Measurements from ENCODE around the gene FATE1. TPM values are rescaled to one million over a fixed set of nuclear protein-coding genes. Genes with fewer than 3 reads are reported as not detected.

FATE1 gene
- total RNA-seq, 1 experiment from 2014 or later: not detected

GRCh38 chrX:151704041-151704663 lies 11.7 kb upstream of the FATE1 start:
- DNase-seq (ENCODE audit: low read depth): no peak

- no peak for DNase-seq (ENCODE audit: low read depth)
Measured at GRCh38 chrX:151708821-151709220, 7.0 kb upstream of the FATE1 start.

DNA sequence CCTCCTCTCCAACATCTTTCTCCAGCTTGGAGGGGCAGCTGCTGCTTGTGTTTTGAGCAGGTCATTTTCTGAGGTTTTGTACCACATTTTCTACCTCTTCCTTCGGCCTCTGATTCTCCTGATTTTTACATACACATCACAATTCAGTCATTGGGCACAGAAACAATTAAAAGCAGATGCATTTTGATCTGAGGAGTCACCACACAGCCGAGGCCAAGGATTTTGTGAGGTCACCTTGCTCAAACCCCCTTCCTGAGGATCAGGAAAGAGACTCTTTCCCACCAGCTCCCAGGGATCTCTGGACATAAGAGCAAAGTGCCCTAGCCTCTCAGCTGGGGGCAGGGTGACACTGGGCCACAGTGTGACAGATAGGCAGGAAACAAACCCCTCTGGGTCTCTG lies 5.4 kb upstream of the FATE1 start:
- DNase-seq (ENCODE audit: low read depth): no peak

DNA sequence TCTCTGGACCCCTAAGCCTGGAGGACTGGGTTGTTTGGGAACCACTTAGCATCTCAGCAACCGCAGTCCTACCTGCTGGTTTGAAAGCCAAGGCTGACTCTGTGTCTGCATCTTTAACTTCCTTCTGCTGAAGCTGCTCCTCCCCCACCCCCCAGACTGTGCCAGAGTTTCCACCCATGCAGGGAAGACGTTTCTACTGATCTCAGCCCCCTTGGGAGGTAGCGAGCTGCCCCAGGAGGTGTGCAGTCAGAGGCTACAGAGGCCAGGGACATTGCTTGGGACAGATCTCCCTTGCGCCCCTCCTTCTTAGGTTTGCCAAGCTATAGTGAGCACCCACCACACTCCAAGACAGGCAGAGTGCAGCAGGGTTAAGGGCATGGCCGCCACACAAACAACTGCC lies 4.7 kb upstream of the FATE1 start:
- no peak for DNase-seq (ENCODE audit: low read depth)

DNA sequence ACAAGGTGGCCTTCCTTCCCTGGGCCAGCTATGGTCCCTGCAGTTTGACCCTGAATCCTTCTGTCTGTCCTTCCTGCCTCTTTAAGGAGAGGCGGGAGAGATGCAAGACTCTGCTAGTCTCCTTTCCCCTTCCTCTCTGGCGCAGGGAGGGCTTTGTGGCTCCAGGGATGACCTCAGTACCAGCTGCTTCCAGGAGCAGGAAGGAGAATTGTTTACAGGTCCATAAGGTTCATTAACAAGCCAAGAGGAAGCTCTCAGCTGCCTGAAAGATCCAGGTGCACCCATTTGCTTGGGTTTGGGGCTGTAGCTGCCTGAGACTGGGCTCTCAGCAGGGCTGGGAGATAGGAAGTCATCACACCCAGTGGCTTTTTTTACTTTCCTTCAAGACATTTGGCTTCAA lies 4.0 kb upstream of the FATE1 start:
- no peak for DNase-seq (ENCODE audit: low read depth)

- DNase-seq (ENCODE audit: low read depth): no peak
Measured at GRCh38 chrX:151712253-151712652, 3.6 kb upstream of the FATE1 start.

- peak; percentile 21 for DNase-seq (ENCODE audit: low read depth)
Measured at GRCh38 chrX:151713849-151714248, 2.0 kb upstream of the FATE1 start.

- no peak for DNase-seq (ENCODE audit: low read depth)
Measured at GRCh38 chrX:151714362-151714761, 1.5 kb upstream of the FATE1 start.

DNA sequence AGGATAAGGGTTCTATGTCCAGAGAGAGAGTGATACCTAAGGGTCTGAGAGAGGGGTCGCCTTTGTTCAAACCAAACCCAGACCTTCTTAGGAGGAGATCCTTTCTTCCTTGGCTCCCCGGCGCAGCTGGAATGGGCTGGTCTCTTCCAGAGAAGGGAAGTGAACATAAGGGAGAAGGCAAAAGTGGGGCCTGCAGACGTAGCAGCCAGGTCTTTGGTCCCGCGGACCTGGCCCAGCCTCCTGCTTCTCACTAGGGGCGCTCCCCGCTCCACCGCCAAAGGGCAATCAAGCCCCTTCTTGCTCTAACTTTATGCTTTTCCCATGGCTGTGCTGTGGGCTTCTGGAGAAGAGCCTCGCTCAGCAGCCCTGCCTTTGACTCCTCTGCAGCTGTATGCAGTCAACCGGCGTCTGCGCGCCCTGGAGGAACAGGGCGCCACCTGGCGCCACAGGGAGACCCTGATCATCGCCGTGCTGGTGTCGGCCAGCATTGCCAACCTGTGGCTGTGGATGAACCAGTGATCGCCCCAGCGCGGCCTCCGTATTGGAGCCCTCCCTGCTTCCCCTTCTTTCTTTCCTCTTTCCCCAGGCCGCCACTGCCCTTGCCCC lies 6.5 kb downstream of the FATE1 start:
- no peak for DNase-seq (ENCODE audit: low read depth)

- DNase-seq (ENCODE audit: low read depth): no peak
Measured at GRCh38 chrX:151723156-151723760, 7.4 kb downstream of the FATE1 start.

- DNase-seq (ENCODE audit: low read depth): no peak
Measured at GRCh38 chrX:151724563-151725337, 8.9 kb downstream of the FATE1 start.

DNA sequence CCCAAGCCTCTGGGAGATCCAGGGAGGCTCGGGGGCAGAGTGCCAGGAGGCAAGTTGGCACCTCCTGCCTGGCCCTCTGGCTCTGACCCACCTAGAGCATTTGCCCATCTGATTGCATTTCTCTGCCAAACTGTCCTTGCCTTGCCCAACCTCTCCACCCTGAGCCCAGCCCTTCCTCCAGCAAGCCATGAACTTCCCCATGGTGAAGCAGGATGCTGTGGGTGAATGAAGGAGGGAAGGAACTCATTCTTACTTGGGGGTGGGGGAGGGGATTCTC lies 9.4 kb downstream of the FATE1 start:
- DNase-seq (ENCODE audit: low read depth): no peak

- no peak for DNase-seq (ENCODE audit: low read depth)
Measured at GRCh38 chrX:151726751-151727150, 10.9 kb downstream of the FATE1 start.

- DNase-seq (ENCODE audit: low read depth): no peak
Measured at GRCh38 chrX:151727346-151727745, 11.5 kb downstream of the FATE1 start.

- no peak for DNase-seq (ENCODE audit: low read depth)
Measured at GRCh38 chrX:151729056-151729725, 13.4 kb downstream of the FATE1 start.

DNA sequence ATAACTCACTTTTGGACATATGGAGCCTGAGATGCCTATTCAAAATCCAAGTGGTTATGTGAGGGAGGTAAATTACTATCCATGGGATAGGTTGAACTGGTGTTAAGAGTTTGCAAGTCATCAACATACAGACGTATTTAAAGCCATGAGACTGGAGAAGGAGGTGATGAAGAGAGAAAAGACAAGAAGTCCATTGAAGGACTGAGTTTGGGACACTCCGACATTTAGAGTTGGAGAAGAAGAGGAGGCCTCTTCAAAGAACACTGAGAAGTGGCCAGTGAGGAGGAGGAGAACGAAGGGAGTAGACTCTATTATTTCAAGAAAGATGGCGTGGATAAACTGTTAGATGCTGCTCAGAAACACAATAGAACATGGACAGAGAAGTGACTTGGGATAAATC lies 18.6 kb downstream of the FATE1 start, which contains the start of gene CNGA2:
Gene CNGA2, plus strand, starts transcription at position 301 of the 400 bp plus-strand sequence. CDS start 3,738 bp downstream, outside the sequence.
- no peak for DNase-seq (ENCODE audit: low read depth)

GRCh38 chrX:151735219-151735618 lies 19.4 kb downstream of the FATE1 start:
- DNase-seq (ENCODE audit: low read depth): no peak

DNA sequence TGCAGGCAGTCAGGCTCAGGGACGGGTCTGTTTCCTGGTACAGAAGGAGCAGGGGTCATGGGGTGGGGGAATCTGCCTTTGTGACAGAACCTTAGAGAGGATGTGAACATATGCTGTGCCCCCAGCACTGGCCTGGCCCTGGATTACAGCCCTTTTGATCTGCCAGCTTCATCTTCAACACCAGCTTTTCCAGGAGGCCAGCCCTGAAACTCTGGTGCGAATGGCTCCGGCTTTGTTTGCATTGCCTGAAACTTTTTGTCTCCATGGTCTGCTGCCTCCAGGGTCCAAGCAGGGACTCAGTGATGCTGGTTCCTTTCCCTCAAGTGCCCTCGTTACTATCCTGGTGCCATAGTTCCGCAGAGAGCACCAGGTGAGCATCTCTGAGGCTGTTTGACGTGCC lies 20.9 kb downstream of the FATE1 start:
- DNase-seq (ENCODE audit: low read depth): no peak

DNA sequence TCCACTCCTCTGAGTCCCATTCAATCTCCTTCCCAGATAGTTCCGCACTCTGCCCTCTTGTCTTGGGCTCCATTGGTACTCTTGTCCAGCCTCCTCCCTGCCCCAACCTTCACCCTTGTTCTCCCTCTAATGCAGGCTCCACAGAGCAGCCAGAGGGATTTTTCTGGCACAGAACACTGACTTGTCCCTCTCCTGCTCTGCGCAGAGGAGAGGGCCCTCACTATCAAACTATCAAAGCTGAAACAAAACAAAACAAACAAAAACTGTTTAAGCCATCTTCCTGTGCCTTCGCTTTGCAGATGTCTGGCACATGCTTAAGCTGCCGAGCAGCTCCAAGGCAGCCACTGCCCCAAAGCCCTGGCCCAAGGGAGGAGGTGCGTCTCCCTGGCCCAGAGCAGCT lies 21.7 kb downstream of the FATE1 start:
- no peak for DNase-seq (ENCODE audit: low read depth)

GRCh38 chrX:151738751-151739150 lies 22.9 kb downstream of the FATE1 start:
- no peak for DNase-seq (ENCODE audit: low read depth)

DNA sequence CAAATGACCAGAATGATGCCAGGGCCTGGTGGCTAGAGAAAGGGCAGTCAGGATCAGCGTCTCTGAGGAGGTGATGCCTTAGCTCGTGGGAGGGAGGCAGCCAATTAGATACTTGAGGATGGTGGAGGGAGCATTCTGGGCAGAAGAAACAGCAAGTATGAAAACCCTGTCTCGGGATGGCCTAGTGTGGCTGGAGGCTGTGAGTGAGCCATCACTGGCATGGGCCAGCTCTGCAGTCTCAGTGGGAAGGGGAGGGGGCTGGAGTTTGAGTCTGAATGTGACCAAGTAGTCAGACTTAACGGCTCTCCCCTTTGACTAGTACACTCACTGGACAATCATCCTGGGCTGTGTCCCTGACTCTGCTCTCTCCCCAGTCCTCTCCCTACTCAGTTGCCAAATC lies 25.8 kb downstream of the FATE1 start:
- no peak for DNase-seq (ENCODE audit: low read depth)

GRCh38 chrX:151742311-151742710 lies 26.5 kb downstream of the FATE1 start:
- DNase-seq (ENCODE audit: low read depth): no peak

Measured in RPMI7951 (cell line).